NCI-H146 treated with DMSO at 0.1 percent for 48 hours (cell line): ENCODE results near the gene RAP1A.
"Not testable (repeated sequence)": the region's sequence is repeated elsewhere in the genome, so short reads cannot be mapped to it uniquely, and the experiment has no call there.

ENCODE experiments used
- DNase-seq: peaks from one replicate; lab custom pipeline; 2025; ENCODE audit not compliant: unreplicated experiment; lab: John Stamatoyannopoulos, UW

Gene RAP1A

DNA sequence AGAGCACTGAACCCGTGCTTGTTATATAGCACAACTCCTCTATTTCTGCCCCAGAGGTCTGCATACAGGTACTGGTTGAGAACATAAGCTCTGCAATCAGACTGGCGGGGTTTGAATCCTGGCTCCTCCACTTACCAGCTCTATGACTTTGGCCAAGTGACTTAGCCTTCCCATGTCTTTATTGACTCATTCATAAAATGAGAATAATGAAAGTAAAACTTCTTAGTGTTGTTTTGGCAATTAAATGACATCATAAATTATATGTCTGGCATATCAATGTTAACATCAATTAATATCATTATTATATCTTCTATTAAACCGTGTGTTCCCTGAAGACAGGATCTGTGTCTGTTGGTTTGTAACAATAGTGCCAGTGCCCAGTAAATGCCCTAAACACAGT lies 115.3 kb downstream of the RAP1A start:
- no peak for DNase-seq

GRCh38 chr1:111735321-111735720 lies 115.7 kb downstream of the RAP1A start:
- no peak for DNase-seq

DNA sequence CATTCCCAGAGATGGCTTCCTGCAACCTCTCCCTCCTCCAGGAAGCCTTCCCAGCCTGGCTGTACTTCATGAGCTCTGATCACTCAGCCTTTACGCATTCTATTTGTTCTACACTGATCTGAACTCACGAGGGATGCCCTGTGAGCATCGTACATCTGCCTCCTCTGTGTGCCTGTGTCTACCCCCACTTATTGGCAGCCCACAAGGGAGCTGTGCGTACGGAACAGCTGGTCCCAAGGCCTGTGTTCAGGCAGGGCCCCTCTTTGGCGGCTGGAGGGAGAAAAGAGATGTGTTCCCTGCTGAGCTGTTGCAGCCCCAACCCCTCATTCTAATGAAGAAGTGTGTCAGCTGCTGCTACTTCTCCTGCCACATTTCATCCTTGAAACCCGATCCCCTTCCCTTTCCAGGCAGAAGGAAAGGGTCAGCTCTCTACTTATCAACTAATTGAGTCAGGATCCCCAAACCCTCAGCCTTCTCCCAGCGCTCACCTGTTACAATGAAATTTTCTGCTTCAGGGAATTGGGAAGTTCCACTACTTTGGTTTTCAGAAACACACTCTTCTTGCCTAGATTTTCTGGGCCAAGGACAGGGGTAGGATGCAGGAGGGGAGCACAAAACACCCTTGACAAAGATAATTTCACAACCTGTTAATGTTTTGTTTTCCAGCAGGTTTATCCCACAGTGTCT lies 116.4 kb downstream of the RAP1A start:
- no peak for DNase-seq

DNA sequence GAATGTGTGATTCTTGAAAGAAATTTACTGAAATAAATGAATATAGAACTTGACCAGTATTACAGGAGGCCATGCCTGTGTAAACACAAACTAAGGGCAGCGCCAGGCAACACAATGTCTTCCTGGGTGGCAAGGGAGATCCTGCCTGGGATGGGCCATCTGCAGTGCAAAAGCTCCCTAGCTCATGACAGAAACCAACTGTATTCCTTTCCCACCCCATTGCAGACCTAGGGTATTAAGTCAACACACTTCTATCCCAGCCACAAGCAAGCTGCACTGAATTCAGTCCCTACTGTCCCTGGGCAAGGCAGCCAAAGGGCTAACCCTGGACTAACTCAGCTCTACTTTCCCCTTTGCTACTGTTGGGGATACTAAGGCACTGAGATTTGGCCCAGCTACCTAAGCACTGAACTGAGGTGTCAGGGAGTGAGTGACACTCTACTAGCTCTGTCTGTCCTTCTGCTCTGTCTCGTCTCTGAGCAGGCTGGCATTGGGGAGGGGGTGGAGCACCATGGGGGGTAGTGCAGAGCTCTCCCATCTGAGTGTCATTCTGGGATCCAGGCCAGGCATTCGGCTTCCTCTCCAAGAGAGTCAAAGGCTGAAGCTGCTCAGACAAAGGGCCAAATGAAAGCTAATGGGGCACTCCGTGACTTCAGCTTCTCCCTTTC lies 117.1 kb downstream of the RAP1A start:
- DNase-seq, result no peak

DNA sequence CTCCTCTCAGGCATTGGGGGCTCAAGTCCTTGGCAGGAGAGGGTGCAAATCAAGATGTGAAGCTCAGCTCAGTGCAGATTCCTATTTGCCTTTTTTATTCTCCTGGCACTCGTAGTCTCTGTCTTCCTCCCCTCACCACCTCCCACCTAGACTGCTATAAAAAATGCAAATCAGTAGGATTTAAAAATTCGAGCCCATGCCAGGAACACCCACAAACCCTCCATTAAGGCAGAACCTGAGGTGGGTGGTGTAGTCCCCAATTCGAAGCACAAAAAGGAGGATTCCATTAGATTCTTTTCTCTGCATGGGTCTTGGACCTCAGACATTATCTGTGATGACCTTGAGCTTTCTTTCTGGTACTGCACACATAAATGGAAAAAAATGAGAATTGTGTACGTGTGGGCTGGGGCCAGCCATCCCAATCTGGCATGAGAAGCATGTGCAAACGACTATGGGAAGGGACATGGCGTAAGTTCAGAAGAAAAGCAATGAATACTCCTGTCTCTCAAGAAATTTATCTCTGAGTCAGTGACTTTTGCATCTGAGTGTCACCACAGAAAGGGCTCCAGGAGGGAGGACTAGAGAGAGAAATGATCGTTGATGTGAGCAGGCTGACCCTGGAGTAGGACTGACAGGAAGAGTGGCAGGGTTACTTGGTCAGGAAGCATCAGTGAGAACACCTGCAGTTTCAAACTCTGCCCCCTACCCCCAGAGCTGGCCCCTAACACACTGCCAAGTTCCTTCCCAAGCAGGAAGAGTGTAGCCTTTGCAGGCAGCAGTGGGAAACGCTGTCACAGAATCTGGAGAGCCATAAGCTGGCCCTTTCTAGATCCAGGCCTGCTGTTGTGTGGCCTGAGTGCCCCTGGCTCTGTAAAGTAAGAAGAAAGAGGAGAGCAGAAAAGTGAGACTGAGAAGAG lies 117.9 kb downstream of the RAP1A start:
- DNase-seq, result no peak

DNA sequence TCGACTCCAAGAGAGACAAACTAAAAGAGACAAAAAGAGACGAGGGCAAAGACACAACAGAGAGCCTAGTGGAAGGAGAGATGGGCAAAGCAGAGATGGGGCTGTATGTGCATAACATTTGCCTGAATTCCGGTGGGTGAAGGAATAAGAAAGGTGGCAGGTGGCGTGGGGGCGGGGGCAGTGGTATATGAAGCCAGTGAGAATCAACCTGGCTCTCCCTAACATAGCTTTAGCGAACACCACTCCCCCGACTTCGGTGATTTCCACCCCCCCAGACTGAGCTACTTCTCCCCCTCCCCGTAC lies 118.5 kb downstream of the RAP1A start:
- no peak for DNase-seq

DNA sequence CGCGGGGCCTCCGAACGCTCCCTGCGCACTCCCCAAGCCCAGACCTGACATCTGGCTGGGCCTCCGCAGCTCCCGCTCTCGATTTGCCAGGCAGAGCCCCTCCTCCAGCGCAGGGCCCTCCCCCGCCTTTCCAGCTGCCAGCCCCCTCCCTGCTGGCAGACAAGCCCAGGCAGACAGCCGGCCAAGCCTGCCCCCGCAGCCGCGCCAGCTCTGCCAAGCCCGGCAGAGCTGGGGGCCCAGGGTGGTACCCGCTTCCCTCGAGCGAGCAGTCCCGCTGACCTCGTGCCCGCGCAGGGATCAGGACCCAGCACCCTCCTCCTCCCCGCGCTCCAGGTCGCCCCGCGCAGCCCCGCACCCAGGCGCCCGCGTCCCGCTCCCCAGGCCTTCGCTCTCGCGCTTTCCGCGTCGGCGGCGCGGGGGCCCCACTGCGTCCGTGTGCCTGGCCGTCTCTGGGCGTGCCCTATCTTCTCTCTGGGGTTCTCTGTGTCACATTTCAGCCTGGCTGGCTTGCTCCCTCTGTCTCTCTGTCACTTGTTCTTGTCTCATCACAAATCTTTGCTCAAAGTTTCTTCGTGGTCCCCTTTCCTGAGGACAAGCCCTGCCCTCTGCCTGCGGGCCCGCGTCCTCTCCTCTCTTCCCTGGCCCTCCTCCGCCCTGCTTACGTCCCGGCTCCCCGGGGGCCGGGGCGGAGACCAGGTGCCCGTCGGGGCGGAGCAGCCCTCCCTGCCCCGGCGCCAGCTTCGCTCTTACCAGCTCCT lies 119.0 kb downstream of the RAP1A start:
- peak; percentile 75 for DNase-seq

GRCh38 chr1:111739194-111739924 lies 119.8 kb downstream of the RAP1A start, which contains the start of gene INKA2:
Gene INKA2 (minus strand): TSS chr1:111739395. CDS start chr1:111739242, 153 bp downstream.
- peak; percentile 91 for DNase-seq

GRCh38 chr1:111739925-111740765 lies 120.6 kb downstream of the RAP1A start:
- DNase-seq, result peak; percentile 65

DNA sequence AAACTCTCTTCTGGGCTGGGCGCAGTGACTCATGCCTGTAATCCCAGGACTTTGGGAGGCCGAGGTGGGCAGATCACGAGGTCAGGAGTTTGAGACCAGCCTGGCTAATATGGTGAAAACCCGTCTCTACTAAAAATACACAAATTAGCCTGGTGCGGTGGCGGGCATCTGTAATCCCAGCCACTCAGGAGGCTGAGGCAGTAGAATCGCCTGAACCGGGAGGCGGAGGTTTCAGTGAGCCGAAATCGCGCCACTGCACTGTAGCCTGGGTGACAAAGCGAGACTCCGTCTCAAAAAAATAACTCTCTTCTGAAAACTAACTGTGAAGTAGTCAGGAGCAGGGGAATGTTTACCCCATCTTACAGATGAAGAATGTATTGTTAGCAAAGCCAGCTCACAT lies 122.7 kb downstream of the RAP1A start:
- DNase-seq, result not testable (repeated sequence)

DNA sequence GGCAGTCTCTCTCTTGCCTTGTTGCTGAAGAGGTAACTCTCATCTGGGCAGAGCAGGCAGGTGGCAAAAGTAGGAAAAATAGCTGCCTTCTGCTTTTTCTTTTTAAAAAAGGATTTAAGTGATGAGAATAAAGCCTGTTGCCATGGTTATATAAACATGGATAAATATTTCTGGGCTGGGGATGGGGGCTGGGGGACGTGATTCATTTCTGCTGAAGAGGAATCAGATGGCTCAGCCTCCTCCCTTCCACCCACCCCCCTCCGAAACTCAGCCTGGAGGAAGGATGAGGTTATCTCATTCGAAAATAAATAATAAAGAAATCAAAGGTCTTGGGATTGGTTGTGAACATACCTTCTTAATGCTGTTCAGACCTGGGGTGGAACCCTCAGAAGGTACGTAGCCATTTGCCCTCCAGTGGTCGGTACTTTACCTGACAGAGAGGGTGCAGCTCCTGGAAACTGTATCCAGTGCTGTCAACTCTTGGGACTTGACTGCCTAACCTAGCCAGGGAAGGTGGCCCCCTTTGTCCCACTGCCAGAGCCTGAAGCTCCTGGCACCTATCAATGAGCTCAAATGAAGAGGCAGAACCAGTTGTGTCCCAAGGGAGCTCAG lies 123.5 kb downstream of the RAP1A start:
- no peak for DNase-seq

DNA sequence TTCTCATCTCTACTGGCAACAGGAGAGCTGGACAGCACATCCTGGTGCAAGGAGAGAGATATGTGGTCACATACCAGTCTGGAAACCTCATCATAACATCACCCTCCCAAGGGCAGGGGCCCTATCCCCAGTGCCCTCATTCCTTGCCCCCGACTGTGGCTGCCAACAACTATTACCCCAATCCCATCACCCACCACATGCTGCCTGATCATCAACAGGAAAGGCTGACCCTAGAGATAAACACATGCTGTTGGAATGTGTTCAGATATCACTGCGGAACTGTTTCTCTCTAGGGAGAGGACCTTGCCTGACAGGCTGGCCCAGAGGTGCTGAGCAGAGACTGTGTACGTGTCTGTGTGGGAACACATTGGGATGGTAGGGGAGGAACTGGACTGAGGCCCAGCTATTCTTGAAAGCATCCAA lies 124.1 kb downstream of the RAP1A start:
- DNase-seq, result no peak

DNA sequence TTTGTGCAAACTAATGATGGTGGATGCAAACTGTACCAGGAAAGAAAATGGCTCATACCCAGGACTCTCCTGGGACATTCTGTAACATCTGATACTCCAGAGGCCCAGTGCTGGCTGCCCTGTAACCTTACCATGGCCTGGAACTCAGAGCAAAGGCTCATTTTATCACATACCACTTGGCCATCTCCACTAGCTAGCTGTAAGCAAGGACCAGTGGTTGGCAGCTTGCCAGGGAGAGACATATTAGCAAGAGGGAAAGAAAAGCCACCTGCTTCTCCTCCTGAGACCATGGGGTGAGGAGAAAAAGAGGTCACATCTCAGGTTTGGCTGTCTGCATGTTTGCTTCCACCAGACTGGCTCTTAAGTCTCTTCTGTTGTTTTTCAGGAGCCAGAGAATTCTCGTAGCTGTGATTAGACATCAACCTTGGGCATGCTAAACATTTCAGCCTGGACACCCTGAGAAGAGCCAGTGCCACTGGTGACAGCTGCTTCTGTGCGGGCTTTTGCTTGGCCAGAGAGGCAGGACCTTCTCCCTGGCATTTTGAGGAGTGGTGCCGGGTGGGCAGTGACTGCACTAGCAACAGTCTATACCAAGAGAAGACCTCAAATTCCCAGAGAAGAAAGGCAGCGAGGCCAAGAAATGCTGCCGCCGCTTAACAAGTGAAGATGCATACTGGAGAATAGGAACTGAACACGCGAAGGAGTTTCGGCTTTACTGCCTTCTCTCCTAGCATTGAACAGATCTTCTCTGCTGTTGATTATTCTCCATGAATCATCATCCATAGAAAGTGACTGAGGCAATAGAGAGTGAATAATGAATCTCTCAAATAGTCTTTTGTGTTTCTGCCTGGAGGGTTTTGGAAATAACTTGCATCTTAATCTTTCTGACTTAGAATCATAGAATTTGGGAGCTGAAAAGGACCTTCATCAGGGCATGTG lies 126.4 kb downstream of the RAP1A start:
- no peak for DNase-seq

DNA sequence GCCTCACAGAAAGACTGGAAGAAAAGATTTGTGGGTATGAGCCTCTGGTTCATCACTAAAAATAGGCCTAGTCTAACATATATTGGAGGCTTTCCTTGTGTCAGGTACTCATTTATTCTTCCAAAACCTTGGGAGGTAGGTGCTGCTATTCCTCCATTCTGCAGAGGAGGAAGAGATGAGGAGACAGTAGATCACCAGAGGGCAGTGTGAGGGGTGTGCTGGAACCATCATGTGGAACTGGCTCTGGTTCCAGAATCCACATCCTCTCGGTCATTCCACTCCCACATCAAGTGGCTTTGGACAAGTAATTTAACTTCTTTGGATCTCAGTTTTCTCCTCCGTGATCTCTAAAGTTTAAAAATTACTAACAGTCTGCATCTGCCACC lies 127.0 kb downstream of the RAP1A start:
- no peak for DNase-seq

DNA sequence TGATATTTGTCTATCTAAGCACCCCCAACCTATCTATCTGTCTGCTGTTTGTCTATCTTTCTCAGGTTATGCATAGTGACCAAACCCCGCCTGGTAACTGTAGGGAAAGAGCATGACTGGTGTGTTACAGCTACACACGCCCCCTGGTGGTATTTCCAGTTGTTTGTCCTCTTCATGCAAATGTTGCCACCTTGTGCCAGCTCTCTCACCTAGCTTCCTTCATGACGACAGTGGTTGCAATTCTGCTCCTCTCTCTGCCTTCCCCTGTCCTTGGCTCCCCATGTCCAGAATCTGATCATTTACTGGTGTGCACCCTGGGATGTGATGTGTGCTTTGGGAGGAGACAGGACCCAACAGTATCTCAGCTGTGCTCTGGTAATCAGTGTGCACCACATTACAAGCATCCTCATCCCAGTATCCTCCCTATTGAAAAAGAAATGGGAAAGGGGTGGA lies 127.7 kb downstream of the RAP1A start:
- DNase-seq, result peak; percentile 4

DNA sequence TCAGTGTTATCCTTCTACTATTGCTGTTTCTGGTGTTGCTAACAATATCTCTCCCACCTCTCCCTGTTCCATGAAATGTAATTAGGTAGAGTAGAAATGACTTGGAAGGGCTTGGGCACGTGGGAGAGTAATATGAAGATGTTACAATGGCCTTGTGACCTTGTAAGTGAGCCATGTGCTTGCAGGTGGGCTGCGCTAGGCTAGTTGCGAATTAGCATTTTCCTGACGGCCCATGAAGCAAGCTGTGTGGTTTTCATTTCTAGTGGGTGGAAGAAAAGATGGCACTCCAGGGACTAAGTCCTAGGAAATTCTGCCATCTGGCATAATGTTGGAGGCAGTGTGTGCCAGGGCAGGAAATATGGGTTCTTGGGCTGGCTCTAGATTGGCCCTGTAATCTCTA lies 128.4 kb downstream of the RAP1A start:
- DNase-seq, result no peak

GRCh38 chr1:111749628-111750027 lies 130.0 kb downstream of the RAP1A start:
- no peak for DNase-seq

- DNase-seq, result no peak
Measured at GRCh38 chr1:111750856-111751255, 131.3 kb downstream of the RAP1A start.
